Thoracic aorta (tissue), 2 donors: ENCODE data around the gene SUV39H1. TPM values are rescaled to one million over a fixed set of nuclear protein-coding genes. Genes with fewer than 3 reads are reported as not detected.
"Not testable (repeated sequence)": the region's sequence is repeated elsewhere in the genome, so short reads cannot be mapped to it uniquely, and the experiment has no call there.

Experiments used
- ATAC-seq: fragments of 150-250 bp; one replicate; pipeline ENCODE4 v1.8.0; 2017; ENCODE audit warnings: low read depth; ENCODE audit not compliant: insufficient number of reproducible peaks, low FRiP score
- DNase-seq: peaks from one replicate; pipeline ENCODE4 v3.0.0-alpha.2; 2020; ENCODE audit warnings: low spot score
- H3K27ac ChIP-seq, 2 donors: fragments of 200-600 bp; sonication (generic); 1 replicate in 1 of 2; 2 replicates in 1 of 2; pipeline ENCODE4 v1.5.1; 2016; ENCODE audit warnings: mild to moderate bottlenecking in 2 of 2, moderate library complexity in 2 of 2
- H3K27me3 ChIP-seq: fragments of 200-600 bp; sonication (generic); replicated peaks from 2 replicates; pipeline ENCODE4 v1.6.0; 2016; ENCODE audit warnings: mild to moderate bottlenecking; ENCODE audit not compliant: insufficient read depth
- H3K36me3 ChIP-seq: fragments of 200-600 bp; sonication (generic); one replicate; pipeline ENCODE4 v1.5.1; 2016
- H3K4me1 ChIP-seq, 2 donors: fragments of 200-600 bp; sonication (generic); 1 replicate in 1 of 2; 2 replicates in 1 of 2; pipeline versions ENCODE4 v1.5.1 to v1.6.0; 2016; ENCODE audit warnings: low read depth in 2 of 2, mild to moderate bottlenecking in 1 of 2; ENCODE audit not compliant: control insufficient read depth in 1 of 2
- H3K4me3 ChIP-seq: fragments of 200-600 bp; sonication (generic); 2 replicates; pipeline ENCODE4 v1.5.1; 2016; ENCODE audit warnings: mild to moderate bottlenecking
- H3K9me3 ChIP-seq: fragments of 200-600 bp; sonication (generic); 2 replicates; pipeline ENCODE4 v1.5.1; 2016
- CTCF ChIP-seq: fragments of 200-600 bp; sonication (generic); IDR thresholded peaks from one replicate; pipeline ENCODE4 v1.5.1; 2019; ENCODE audit warnings: antibody characterized with exemption
- total RNA-seq, 2 donors: library from RNA; depleted of rRNA; stranded (reverse); fragments of >200 nt; gene quantifications; one replicate each; pipeline versions ENCODE4 v1.1.0 to v1.2.3, GENCODE V29; 2016

The SUV39H1 gene
- total RNA-seq, 2 donors from 2014 or later, result 3.5 to 4.4 TPM

GRCh38 chrX:48663241-48663640 lies 33.3 kb upstream of the SUV39H1 start:
- H3K4me3 ChIP-seq, result no peak overlapping the region
- no peak for DNase-seq
- no peak overlapping the region for H3K27ac ChIP-seq
- no peaks in the 10 kb centered on the region for H3K27me3 ChIP-seq
- no peak for ATAC-seq
- H3K9me3 ChIP-seq, result no peaks in the 10 kb centered on the region
- no peaks in the 10 kb centered on the region for H3K4me1 ChIP-seq
- no peak for TF ChIP-seq CTCF
- H3K36me3 ChIP-seq, result no peaks in the 10 kb centered on the region

DNA sequence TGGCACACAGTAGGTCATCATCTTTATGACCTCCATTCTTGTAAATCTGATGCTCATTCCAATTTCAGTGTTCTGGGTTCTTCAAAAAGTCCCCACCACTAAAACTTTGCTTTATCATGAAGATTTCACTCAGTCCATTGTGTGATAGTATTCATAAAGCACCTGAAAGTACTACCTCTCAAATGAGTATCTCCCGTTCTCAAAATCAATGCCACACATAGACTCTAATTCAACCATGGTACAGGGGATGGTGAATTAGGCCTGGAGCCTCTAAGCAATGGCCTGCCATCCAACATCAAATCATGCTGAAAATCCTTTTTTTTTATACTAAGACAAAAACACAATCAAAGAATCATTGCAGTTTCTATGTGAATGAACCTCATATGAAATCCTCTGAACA lies 32.4 kb upstream of the SUV39H1 start:
- DNase-seq, result no peak
- no peak for ATAC-seq
- Histone ChIP-seq H3K4me3 (no peak overlapping the region), H3K27me3 (no peaks in the 10 kb centered on the region), H3K9me3 (no peaks in the 10 kb centered on the region), H3K36me3 (no peaks in the 10 kb centered on the region), H3K4me1 (no peaks in the 10 kb centered on the region), H3K27ac (no peak overlapping the region)
- TF ChIP-seq CTCF, result no peak

DNA sequence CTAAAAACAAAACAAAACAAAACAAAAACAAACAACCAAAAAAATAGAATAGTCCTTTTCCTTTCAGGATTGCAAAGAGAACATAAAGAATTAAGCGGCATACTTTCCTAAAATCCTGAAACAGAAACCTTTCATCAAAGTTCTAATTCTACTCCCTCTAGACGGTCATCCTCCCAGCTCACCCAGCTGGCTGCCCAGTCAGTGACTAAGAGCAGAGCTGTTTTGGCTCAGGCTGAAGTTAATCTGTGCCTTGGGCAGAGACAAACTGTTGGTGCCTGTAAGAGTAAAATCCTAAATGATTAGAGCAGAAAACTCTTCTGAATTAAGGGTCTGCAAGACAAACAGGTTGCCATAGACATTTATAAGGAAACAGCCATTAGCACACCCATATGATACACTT lies 30.5 kb upstream of the SUV39H1 start:
- ATAC-seq (no peak), DNase-seq (no peak)
- H3K4me3 ChIP-seq, result no peak overlapping the region

DNA sequence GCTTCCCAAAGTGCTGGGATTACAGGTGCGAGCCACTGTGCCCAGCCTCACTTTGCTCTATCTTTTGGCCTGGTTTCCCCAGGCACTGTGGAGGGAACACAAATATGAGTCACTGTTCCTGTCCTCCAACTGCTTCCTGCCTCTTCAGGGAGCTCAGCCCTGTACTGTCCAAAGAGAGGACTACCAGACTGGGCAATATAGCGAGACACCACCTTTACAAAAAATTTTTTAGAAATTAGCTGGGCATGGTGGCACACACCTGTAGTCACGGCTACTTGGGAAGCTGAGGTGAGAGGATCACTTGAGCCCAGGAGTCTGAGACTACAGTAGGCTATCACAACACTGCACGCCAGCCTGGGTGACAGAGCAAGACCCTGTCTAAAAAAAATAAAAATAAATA lies 29.9 kb upstream of the SUV39H1 start:
- H3K27me3 ChIP-seq, result no peaks in the 10 kb centered on the region
- no peak for ATAC-seq
- no peaks in the 10 kb centered on the region for H3K4me1 ChIP-seq
- no peak overlapping the region for H3K4me3 ChIP-seq
- no peak for TF ChIP-seq CTCF
- no peak for DNase-seq
- H3K9me3 ChIP-seq, result no peaks in the 10 kb centered on the region
- H3K36me3 ChIP-seq, result no peaks in the 10 kb centered on the region
- no peak overlapping the region for H3K27ac ChIP-seq

More for the DNA sequence above, 30.5 kb upstream of the SUV39H1 start:
- H3K36me3 ChIP-seq, result no peaks in the 10 kb centered on the region
- H3K27me3 ChIP-seq, result no peaks in the 10 kb centered on the region
- H3K4me1 ChIP-seq, result no peaks in the 10 kb centered on the region
- no peak overlapping the region for H3K27ac ChIP-seq
- TF ChIP-seq CTCF, result no peak
- H3K9me3 ChIP-seq, result no peaks in the 10 kb centered on the region

DNA sequence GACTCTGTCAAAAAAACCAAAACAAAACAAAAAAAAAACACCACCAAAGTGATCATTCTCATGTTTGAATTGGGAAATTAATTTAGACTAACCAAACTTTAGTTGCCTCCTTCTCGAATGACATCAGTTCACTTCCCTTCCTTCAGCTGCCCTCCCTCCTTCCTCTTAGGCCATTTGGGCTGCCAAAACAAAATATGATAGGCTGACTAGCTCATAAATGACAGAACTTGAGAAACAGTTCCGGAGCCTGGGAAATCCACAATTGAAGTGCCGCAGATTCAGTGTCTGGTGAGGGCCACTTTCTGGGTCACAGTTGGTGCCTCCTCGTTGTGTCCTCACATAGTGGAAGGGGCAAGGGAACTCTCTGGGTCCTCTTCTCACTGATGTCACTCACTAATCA lies 29.0 kb upstream of the SUV39H1 start:
- H3K36me3 ChIP-seq, result no peaks in the 10 kb centered on the region
- DNase-seq (no peak), ATAC-seq (no peak)
- no peaks in the 10 kb centered on the region for H3K9me3 ChIP-seq
- H3K27ac ChIP-seq, result no peak overlapping the region
- H3K4me3 ChIP-seq, result no peak overlapping the region
- no peaks in the 10 kb centered on the region for H3K4me1 ChIP-seq
- no peak for TF ChIP-seq CTCF
- no peaks in the 10 kb centered on the region for H3K27me3 ChIP-seq

- DNase-seq, H3K4me1 ChIP-seq, ATAC-seq, H3K27ac ChIP-seq, H3K27me3 ChIP-seq, H3K4me3 ChIP-seq, H3K9me3 ChIP-seq, H3K36me3 ChIP-seq: not testable (repeated sequence)
These were observed 28.3 kb upstream of the SUV39H1 start for GRCh38 chrX:48668187-48668586.
